GM12873 (cell line): ENCODE measurements around the gene VHLL.
A peak's percentile ranks its signal among the peaks of the same experiment; 100 is the strongest.

Experiments used
- TF ChIP-seq, protein P1 (sequence below): IDR thresholded peaks from 2 replicates; pipeline ENCODE4 v1.5.1; 2012; ENCODE audit warnings: low read depth, mild to moderate bottlenecking, moderate library complexity, low read length, control low read depth; ENCODE audit not compliant: insufficient read depth; ENCODE audit errors: missing control alignments

Gene VHLL

DNA sequence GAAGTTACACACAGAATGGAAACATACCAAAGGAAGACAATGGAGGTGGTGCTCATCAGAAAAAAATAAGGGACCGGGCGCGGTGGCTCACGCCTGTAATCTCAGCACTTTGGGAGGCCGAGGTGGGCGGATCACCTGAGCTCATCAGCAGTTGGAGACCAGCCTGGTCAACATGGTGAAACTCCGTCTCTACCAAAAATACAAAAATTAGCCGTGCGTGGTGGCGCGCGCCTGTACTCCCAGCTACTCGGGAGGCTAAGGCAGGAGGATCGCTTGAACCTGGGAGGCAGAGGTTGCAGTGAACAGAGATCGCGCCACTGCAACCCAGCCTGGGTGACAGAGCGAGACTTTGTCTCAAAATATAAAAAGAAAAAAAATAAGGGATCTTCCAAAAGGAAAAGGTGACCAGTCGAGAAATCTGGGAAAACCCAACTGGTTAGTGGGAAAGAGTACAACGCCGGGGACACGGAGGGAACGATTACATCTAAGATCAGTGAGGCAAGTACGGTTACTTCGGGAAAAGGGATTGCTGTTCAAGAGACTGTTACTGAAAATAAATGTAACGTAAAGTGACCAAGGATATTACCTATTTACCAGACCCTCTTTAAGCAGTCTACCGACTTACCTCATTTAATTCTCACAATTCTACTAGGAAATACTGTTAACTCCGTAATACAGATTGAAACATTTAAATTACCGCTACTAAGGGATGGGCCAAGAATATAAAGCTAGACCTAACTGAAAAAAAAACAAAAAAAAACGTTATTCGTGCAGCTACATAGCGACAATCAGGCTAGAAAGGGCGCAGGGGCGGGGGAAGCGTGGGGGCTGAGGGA, 38.2 kb upstream of the VHLL start:
- TF ChIP-seq, protein P1, sequence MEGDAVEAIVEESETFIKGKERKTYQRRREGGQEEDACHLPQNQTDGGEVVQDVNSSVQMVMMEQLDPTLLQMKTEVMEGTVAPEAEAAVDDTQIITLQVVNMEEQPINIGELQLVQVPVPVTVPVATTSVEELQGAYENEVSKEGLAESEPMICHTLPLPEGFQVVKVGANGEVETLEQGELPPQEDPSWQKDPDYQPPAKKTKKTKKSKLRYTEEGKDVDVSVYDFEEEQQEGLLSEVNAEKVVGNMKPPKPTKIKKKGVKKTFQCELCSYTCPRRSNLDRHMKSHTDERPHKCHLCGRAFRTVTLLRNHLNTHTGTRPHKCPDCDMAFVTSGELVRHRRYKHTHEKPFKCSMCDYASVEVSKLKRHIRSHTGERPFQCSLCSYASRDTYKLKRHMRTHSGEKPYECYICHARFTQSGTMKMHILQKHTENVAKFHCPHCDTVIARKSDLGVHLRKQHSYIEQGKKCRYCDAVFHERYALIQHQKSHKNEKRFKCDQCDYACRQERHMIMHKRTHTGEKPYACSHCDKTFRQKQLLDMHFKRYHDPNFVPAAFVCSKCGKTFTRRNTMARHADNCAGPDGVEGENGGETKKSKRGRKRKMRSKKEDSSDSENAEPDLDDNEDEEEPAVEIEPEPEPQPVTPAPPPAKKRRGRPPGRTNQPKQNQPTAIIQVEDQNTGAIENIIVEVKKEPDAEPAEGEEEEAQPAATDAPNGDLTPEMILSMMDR = no peak

DNA sequence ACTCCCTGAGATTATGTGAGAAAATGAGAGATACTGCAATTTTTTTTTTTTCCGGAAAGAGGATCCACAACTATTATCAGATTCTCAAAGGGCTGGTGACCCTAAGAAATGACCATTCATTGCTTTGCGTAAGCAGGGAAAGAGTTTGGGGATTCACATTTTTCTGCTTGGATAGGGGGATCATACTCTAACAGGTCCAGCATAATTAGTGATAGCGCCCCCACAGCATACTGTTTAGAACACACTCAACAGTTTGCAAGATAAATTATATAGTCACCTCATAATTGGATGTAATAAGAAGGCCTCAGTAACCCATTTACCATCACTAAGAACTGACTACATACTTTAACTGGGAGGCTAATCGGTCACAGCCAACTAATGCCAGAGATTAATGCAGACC, 37.1 kb upstream of the VHLL start:
- TF ChIP-seq, protein P1 = peak; percentile 52

DNA sequence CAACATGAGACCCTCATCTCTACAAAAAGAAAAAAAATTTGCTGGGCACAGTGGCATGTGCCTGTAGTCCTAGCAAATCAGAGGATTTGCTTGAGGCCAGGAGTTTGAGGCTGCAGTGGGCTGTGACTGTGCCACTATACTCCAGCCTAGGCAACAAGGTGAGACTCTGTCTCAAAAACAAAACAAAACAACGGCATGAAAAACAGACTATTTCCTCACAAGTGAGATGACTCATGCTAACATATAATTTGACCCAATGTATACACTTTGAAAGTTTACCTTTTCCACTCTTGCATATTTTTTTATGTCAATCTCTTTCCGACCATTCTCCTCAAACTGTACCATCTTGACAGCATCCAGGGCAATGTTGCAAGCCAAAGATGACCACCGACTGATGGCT, 21.5 kb upstream of the VHLL start:
- TF ChIP-seq, protein P1 = no peak

DNA sequence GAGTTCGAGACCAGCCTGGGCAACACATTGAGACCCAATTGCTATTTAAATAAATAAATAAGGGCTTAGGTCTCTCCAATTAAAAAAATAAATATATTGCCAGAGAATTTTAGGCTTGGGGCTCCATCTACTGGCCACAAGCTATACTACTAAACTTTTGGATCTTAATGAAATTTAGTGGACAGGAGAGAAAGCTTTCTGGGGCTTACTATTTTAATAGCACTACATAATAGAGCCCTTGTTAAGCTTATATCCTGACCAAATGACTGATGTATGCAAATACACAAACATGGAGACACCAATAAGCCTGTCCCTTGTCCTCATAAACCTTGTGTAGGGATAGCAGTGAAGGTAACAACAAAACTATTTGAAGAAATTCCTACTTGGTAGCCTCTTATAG, 20.6 kb upstream of the VHLL start:
- TF ChIP-seq, protein P1 = peak; percentile 42

DNA sequence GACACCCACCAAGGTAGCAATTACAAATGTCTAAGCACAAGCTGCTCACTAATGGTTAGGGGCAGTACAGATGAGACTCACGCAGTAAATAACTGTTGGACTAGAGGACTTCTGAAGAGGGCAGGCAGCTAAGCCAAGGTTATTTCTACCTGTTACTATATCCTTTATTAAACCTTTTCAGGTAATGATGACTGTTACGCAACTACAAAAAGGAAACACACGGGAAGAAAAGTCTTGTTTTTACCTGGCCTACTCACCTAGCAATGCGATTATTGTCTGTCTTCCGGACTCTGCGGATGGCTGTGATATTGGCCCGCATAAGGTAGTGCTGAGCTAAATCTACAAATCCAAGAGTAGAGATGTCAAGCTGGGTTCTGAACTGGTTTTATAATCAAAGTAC, 17.8 kb upstream of the VHLL start:
- TF ChIP-seq, protein P1 = no peak

DNA sequence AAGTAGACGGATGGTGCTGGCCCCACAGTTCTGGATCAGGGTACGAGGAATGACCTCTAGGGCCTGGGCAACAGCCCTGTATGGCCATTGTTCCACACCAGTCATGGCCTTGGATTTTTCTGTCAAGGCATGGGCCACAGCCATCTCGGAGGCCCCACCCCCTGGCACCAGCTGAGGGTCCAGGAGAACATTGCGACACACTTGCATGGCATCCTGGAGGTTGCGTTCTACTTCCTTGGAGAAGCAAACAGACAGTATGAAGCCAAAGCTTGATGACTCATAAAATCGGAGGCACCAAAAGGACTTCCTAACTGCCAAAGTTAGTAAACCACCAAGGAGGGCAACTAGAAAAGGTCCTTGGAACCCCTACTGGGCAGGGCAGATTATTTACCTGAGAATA, 11.9 kb upstream of the VHLL start:
- TF ChIP-seq, protein P1 = no peak

DNA sequence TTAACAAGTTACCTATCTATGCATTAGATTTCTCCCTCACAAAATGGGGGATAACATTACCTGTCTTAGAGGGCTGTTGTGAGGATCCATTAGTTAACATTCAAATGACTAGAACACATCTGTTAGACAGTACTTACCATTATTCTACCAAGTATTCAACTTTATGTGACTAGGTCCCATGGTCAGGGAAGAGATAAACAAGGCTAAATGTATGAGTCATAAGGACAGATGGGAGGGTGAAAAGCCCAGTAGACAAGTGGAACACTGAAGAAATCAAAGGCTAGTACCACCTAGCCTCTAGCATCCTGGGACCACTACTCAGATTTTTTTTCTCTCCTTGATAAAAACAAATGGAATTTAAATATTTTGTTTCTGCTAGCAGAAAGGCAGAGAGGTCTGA, 9.0 kb upstream of the VHLL start:
- TF ChIP-seq, protein P1 = no peak
